Endometrial microvascular endothelial cells (primary cell): ENCODE results near the gene SPIRE1. TPM values are rescaled to one million over a fixed set of nuclear protein-coding genes. Genes with fewer than 3 reads are reported as not detected.
"Not testable (repeated sequence)": the region's sequence is repeated elsewhere in the genome, so short reads cannot be mapped to it uniquely, and the experiment has no call there.

Source experiments
- in situ Hi-C: cut with HindIII; loops from 2 replicates; pipeline ENCODE4 v1.10.0; 2017; ENCODE audit warnings: low sequenced_read_pairs, low pct_unique_long_range_greater_than_20kb; ENCODE audit errors: inconsistent ontology term
- total RNA-seq: library from RNA; depleted of rRNA; stranded (reverse); fragments of >200 nt; gene quantifications from one replicate; pipeline ENCODE4 v1.2.3, GENCODE V29; 2015; ENCODE audit errors: inconsistent ontology term

The SPIRE1 gene
- total RNA-seq, 1 donor from 2014 or later: 32.3 TPM

- in situ Hi-C loops: no loop called here
Measured at GRCh38 chr18:12569791-12570190, 88.1 kb downstream of the SPIRE1 start.

- in situ Hi-C loops: no loop called here
Measured at GRCh38 chr18:12567849-12568248, 90.1 kb downstream of the SPIRE1 start.

GRCh38 chr18:12564861-12565260 is 93.0 kb downstream of the SPIRE1 start:
- in situ Hi-C loops: no loop called here

- in situ Hi-C loops: no loop called here
Measured at GRCh38 chr18:12564378-12564777, 93.5 kb downstream of the SPIRE1 start.

DNA sequence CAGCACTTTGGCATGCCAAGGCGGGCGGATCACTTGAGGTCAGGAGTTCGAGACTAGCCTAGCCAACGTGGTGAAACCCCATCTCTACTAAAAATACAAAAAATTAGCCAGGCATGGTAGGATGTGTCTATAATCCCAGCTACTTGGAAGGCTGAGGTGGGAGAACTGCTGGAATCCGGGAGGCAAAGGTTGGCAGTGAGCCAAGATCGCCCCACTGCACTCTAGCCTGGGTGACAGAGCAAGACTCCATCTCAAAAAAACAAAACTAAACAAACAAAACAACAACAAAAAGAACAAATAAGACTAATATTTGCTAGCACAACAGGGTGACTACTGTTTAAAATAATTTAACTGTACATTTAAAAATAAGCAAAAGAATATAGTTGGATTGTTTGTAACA is 97.3 kb downstream of the SPIRE1 start:
- in situ Hi-C loops: not testable (repeated sequence)

- in situ Hi-C loops: no loop called here
Measured at GRCh38 chr18:12559319-12559718, 98.6 kb downstream of the SPIRE1 start.

DNA sequence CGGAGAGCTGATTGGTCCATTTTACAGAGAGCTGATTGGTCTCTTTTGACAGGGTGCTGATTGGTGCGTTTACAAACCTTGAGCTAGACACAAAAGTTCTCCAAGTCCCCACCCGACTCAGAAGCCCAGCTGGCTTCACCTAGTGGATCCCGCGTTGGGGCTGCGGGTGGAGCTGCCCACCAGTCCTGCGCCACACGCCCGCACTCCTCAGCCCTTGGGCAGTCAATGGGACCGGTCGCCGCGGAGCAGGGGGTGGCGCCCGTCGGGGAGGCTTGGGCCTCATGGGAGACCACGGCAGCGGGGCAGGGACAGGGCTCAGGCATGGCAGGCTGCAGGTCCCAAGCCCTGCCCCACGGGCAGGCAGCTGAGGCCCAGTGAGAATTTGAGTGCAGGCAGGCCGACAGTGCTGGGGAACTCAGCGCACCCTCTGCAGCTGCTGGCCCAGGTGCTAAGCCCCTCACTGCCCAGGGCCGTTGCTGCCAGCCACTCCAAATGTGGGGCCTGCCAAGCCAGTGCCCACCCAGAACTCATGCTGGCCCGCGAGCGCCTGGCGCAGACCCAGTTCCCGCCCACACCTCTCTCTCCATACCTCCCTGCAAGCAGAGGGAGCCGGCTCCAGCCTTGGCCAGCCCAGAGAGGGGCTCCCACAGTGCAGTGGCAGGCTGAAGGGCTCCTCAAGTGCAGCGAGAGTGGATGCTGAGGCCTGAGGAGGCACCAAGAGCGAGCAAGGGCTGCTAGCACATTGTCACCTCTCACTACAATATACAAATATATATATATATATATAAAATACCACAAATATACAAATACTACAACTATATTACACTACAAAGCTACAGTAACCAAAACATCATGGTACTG is 100.7 kb downstream of the SPIRE1 start:
- in situ Hi-C loops: no loop called here

- in situ Hi-C loops: no loop called here
Measured at GRCh38 chr18:12554796-12555388, 103.0 kb downstream of the SPIRE1 start.

DNA sequence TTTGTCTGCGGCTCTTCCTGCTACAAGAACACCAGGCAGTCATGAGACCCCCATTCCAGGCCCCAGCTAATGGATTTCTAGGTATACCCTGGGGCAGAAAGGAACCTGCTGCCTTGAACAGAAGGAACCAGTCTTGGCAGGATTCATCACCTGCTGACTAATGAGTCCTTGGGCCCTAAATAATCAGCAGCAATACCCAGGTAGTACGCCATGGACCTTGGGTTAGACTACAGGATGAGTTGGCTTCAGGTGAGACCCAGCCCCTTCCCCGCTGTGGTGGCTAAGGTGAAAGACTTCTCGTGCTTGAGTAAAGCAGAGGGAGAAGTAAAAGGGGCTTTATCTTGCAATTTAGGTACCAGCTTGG is 105.0 kb downstream of the SPIRE1 start:
- in situ Hi-C loops: no loop called here

DNA sequence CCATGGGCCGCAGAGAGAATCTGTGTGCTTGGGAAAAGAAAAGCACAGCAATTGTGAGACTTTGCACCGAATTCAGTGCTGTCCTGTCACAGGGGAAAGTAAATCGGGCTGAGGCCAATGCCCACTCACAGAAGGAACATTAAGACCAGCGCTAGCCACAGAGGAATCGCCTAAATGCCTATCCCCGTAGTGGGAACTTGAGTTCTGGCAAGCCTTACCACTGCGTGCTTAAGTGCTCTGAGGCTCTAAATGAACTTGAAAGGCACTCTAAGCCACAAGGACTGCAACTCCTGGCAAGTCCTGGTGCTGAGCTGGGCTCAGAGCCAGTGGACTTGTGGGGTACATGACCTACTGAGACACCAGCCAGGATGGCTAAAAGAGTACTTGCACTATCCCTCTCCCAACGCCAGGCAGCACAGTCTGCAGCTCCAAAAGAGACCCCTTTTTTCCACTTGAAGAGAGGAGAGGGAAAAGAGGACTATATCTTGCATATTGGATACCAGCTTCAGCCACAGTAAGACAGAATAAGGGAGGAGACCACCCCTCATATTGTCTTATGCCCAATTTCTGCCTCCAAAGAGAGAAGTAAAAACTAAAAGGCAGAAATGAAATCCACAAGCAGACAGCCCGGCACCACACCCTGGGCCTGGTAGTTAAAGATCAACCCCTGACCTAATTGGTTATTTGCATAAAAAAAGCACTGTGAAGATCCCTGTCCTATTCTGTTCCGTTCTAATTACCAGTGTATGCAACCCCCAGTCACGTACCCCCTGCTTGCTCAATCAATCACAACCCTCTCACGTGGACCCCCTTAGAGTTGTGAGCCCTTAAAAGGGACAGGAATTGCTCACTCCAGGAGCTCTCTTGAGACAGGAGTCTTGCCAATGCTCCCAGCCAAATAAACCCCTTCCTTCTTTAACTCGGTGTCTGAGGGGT is 105.7 kb downstream of the SPIRE1 start:
- in situ Hi-C loops: not testable (repeated sequence)

DNA sequence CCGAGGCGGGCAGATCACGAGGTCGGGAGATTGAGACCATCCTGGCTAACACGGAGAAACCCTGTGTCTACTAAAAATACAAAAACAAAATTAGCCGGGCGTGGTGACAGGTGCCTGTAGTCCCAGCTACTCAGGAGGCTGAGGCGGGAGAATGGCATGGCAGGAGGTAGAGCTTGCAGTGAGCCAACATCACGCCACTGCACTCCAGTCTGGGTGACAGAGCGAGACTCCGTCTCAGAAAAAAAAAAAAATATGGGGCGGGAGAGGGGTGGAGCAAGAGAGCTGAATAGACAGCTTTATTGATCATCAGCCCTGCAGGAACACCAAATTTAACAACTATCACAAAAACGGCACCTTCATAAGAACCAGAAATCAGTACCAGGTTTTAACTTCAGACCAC is 106.4 kb downstream of the SPIRE1 start:
- in situ Hi-C loops: not testable (repeated sequence)

DNA sequence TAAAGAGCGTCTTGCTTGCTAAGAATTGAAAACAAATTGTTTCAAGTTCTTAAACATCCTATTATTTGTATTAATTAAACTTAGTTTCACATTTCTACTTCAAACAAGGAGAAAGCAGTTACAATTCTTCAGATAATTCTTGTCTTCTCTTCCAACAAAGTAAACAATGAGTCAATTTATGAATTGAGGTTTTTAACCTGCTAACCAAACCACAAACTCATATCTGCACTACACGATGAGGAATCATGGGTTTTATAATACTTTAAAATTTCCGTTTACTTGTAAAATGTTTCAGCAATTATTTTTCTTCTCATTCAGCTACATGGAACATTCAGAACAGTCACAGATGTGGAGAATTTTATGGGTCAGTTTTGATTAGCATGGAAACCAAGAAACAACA is 114.2 kb downstream of the SPIRE1 start:
- in situ Hi-C loops: no loop called here

DNA sequence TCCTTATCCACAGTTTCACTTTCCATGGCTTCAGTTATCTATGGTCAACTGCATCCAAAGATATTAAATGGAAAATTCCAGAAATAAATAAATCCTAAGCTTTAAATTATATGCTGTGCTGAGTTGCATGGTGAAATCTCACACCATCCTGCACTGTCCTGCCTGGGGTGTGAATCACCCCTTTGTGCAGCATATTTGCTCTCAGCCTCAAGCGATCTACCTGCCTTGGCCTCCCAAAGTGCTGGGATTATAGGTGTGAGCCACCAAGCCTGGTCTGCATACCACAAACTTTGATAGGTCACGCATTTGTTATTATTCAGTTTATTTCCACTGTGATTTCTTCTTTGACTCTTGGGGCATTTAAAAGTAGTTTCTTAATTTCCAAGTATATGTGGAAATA is 117.2 kb downstream of the SPIRE1 start:
- in situ Hi-C loops: no loop called here

- in situ Hi-C loops: not testable (repeated sequence)
Measured at GRCh38 chr18:12539158-12539557, 118.7 kb downstream of the SPIRE1 start.

- in situ Hi-C loops: no loop called here
Measured at GRCh38 chr18:12534820-12535219, 123.1 kb downstream of the SPIRE1 start.

- in situ Hi-C loops: no loop called here
Measured at GRCh38 chr18:12532661-12533060, 125.2 kb downstream of the SPIRE1 start.

GRCh38 chr18:12531749-12532148 is 126.2 kb downstream of the SPIRE1 start:
- in situ Hi-C loops: no loop called here

DNA sequence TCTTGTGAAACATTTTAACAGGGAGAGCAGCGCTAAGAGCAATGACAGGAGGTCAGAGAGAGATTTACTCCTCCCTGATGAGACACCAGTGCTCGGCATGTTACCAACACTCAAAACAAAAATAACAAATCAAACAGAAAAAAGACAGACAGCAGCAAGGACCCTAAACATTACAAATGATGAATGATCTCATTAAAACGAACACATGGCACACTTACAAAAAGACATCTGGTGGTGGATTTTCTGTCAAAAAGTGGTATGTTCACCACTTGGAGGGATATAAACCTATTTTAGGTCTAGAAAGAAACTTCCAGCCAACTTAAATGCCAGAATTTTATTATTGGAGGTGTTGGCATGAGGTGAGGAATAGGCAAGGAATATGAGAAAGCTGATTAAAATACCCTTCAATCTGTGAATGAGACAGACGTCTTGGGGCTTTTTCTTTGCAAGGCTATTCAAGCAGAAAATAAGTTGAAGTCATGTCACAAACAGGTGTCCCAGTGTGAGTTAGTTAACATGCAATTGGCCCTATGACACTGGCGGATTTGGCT is 137.4 kb downstream of the SPIRE1 start:
- in situ Hi-C loops: no loop called here

- in situ Hi-C loops: no loop called here
Measured at GRCh38 chr18:12518832-12519531, 138.9 kb downstream of the SPIRE1 start.
